ENCODE results near the gene HFM1. TPM values are rescaled to one million over a fixed set of nuclear protein-coding genes. Genes with fewer than 3 reads are reported as not detected.
A peak's percentile ranks its signal among the peaks of the same experiment; 100 is the strongest.
"Not testable (repeated sequence)": the region's sequence is repeated elsewhere in the genome, so short reads cannot be mapped to it uniquely, and the experiment has no call there.

The HFM1 gene, protein sequence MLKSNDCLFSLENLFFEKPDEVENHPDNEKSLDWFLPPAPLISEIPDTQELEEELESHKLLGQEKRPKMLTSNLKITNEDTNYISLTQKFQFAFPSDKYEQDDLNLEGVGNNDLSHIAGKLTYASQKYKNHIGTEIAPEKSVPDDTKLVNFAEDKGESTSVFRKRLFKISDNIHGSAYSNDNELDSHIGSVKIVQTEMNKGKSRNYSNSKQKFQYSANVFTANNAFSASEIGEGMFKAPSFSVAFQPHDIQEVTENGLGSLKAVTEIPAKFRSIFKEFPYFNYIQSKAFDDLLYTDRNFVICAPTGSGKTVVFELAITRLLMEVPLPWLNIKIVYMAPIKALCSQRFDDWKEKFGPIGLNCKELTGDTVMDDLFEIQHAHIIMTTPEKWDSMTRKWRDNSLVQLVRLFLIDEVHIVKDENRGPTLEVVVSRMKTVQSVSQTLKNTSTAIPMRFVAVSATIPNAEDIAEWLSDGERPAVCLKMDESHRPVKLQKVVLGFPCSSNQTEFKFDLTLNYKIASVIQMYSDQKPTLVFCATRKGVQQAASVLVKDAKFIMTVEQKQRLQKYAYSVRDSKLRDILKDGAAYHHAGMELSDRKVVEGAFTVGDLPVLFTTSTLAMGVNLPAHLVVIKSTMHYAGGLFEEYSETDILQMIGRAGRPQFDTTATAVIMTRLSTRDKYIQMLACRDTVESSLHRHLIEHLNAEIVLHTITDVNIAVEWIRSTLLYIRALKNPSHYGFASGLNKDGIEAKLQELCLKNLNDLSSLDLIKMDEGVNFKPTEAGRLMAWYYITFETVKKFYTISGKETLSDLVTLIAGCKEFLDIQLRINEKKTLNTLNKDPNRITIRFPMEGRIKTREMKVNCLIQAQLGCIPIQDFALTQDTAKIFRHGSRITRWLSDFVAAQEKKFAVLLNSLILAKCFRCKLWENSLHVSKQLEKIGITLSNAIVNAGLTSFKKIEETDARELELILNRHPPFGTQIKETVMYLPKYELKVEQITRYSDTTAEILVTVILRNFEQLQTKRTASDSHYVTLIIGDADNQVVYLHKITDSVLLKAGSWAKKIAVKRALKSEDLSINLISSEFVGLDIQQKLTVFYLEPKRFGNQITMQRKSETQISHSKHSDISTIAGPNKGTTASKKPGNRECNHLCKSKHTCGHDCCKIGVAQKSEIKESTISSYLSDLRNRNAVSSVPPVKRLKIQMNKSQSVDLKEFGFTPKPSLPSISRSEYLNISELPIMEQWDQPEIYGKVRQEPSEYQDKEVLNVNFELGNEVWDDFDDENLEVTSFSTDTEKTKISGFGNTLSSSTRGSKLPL (N-terminal part only)
- total RNA-seq: 0.07 and 0.29 TPM in 2 replicates

DNA sequence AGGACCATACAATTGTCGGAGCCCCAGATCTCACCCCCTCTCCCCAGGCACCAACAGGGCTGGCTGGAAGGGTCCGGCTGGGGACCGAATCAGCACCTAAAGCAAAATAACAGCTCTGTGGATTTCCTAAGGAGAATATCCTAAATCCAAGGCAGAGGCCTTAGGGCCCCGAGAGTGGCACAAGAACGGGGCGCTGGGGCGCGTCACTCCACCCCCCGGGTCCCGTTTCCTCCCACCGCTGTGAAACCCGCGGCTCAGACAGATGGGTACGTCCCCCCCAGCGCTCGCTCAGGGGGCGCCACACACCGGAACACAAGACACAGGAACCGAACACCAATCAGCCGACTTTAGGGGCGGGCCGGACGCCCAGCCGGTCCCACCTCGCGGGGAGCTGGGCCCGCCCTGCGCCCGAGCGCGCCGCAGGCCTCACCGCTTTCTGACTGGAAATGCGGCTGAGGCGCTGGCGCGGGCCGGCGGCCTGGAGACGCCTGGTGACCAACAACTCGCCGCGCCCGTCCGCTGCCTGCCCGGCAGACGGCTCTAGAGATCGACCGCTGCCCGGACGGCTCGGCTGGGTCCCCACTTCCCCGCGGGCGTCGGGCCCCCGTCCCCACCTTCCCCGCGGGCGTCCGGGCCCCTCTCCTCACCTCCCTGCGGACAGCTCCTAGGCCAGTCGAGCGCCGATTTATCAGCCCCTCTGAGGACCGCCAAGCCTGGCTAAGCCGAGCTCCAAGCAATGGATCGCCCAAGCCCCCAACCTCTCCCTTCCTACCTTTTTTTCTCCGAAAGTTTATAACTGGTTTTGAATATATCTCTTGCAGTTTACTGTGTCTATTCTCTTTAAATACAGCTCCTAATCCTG, at the start of gene HFM1:
Gene HFM1, minus strand, starts transcription at position 687 of the 862 bp plus-strand sequence. CDS start 3,755 bp downstream, outside the sequence.
- peaks cover 22% of the 10 kb centered on the region for H3K27me3 Mint-ChIP-seq
- H3K9me3 Mint-ChIP-seq: no peaks in the 10 kb centered on the region
- DNase-seq: peak; percentile 45
- peak; percentile 97 for ATAC-seq (ENCODE audit: low read depth)
- H3K27ac Mint-ChIP-seq: no peak within 1 kb of the TSS
- H3K4me1 Mint-ChIP-seq: peaks cover 10% of the 10 kb centered on the region
- ChIA-PET POLR2A (no interaction called here), CTCF (no interaction called here)
- no peaks in the 10 kb centered on the region for H3K36me3 Mint-ChIP-seq (ENCODE audit: low read depth)
- intact Hi-C loops (cut with micrococcal nuclease): loop anchor here (5.0 kb wide), 3 partner anchors 98 to 827 kb away; partner anchors contain the start of genes CDC7 and ZNF644
- TF ChIP-seq, protein P1, sequence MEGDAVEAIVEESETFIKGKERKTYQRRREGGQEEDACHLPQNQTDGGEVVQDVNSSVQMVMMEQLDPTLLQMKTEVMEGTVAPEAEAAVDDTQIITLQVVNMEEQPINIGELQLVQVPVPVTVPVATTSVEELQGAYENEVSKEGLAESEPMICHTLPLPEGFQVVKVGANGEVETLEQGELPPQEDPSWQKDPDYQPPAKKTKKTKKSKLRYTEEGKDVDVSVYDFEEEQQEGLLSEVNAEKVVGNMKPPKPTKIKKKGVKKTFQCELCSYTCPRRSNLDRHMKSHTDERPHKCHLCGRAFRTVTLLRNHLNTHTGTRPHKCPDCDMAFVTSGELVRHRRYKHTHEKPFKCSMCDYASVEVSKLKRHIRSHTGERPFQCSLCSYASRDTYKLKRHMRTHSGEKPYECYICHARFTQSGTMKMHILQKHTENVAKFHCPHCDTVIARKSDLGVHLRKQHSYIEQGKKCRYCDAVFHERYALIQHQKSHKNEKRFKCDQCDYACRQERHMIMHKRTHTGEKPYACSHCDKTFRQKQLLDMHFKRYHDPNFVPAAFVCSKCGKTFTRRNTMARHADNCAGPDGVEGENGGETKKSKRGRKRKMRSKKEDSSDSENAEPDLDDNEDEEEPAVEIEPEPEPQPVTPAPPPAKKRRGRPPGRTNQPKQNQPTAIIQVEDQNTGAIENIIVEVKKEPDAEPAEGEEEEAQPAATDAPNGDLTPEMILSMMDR (IDR thresholded peaks at IDR 0.05): no peak
- H3K4me3 Mint-ChIP-seq: peak within 1 kb of the TSS; percentile 80

DNA sequence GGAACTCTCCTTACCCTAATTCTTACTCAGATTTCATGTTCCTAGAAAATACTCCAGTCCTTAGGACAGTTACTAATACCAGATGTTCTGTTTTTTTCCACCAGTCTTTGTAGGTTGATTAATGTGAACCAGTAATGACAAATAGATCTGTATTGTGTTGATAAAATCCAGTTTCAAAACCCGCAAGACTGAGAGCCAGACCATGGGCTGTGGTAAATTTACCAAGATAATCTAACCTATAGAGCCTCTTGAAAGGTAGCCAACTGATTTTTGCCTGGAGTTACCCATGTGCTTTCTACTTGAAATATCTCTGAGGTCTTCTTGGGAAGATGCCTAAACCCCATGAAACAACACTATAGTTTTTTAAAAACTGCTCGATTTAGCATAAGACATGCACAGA, 49.5 kb upstream of the HFM1 start:
- ChIA-PET POLR2A (no interaction called here), CTCF (no interaction called here)
- no peaks in the 10 kb centered on the region for H3K9me3 Mint-ChIP-seq
- TF ChIP-seq, protein P1 (IDR thresholded peaks at IDR 0.05): no peak
- DNase-seq (no peak), ATAC-seq (ENCODE audit: low read depth) (no peak)
- H3K27me3 Mint-ChIP-seq: peaks cover 7% of the 10 kb centered on the region
- intact Hi-C loops (cut with micrococcal nuclease): no loop called here
- H3K4me3 Mint-ChIP-seq: no peak overlapping the region
- H3K36me3 Mint-ChIP-seq (ENCODE audit: low read depth): no peaks in the 10 kb centered on the region
- no peaks in the 10 kb centered on the region for H3K4me1 Mint-ChIP-seq
- H3K27ac Mint-ChIP-seq: no peak overlapping the region

DNA sequence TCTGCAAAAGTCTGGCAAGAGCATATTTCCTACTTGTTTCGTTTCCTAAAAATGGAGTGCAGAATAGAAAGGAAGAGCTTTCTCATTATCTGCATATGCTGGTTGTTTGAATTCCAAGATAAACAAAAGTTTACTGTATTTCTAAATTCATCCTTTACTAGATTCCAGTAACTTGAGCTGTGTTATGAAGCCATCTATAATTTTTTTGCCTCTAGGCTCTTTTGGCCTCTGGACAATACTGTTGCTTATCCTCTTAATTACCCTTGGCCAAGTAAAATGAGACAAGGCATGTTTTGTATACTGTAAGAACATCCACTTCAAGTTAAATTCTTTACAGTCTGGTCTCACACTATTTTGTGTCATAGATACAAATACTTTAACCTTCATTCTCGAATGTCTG, 45.6 kb upstream of the HFM1 start:
- Mint-ChIP-seq H3K27me3 (peaks cover 7% of the 10 kb centered on the region), H3K4me3 (no peak overlapping the region), H3K36me3 (ENCODE audit: low read depth) (no peaks in the 10 kb centered on the region), H3K9me3 (no peaks in the 10 kb centered on the region), H3K4me1 (no peaks in the 10 kb centered on the region), H3K27ac (no peak overlapping the region)
- DNase-seq (no peak), ATAC-seq (ENCODE audit: low read depth) (no peak)
- ChIA-PET CTCF (no interaction called here), POLR2A (no interaction called here)
- TF ChIP-seq, protein P1 (IDR thresholded peaks at IDR 0.05): no peak
- intact Hi-C loops (cut with micrococcal nuclease): no loop called here

DNA sequence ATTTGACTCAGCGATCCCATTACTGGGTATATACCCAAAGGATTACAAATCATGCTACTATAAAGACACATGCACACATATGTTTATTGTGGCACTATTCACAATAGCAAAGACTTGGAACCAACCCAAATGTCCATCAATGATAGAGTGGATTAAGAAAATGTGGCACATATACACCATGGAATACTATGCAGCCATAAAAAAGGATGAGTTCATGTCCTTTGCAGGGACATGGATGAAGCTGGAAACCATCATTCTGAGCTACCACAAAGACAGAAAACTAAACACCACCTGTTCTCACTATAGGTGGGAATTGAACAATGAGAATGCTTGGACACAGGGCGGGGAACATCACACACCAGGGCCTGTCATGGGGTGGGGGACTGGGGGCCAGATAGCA, 43.1 kb upstream of the HFM1 start:
- ATAC-seq (ENCODE audit: low read depth); CTCF ChIA-PET; H3K36me3 Mint-ChIP-seq (ENCODE audit: low read depth); H3K4me1 Mint-ChIP-seq; intact Hi-C loops (cut with micrococcal nuclease); DNase-seq; H3K9me3 Mint-ChIP-seq; POLR2A ChIA-PET; H3K27me3 Mint-ChIP-seq; H3K4me3 Mint-ChIP-seq; H3K27ac Mint-ChIP-seq: not testable (repeated sequence)

DNA sequence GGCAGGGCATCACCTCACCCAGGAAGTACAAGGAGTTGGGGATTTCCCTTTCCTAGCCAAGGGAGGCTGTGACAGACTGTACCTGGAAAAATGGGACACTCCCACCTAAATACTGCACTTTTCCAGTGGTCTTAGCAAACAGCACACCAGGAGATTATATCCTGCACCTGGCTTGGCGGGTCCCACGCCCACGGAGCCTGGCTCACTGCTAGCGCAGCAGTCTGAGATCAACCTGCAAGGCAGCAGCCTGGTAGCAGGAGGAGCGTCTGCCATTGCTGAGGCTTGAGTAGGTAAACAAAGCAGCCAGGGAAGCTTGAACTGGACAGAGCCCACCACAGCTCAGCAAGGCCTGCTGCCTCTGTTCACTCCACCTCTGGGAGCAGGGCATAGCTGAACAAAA, 37.3 kb upstream of the HFM1 start:
- ATAC-seq (ENCODE audit: low read depth); H3K4me1 Mint-ChIP-seq; H3K9me3 Mint-ChIP-seq; DNase-seq; POLR2A ChIA-PET; H3K36me3 Mint-ChIP-seq (ENCODE audit: low read depth); H3K4me3 Mint-ChIP-seq; H3K27ac Mint-ChIP-seq: not testable (repeated sequence)
- CTCF ChIA-PET: interaction anchor here (0.6 kb wide), 1 partner anchor 1286 kb away, joined by 3 read pairs; no protein-coding TSS in a partner anchor
- peaks cover 15% of the 10 kb centered on the region for H3K27me3 Mint-ChIP-seq
- intact Hi-C loops (cut with micrococcal nuclease): loop anchor here (1.0 kb wide), 1 partner anchor 485 kb away; no protein-coding TSS in a partner anchor
